HG03280 (cell line): Measurements from ENCODE around the gene PHKA1.
"Not testable (repeated sequence)": the region's sequence is repeated elsewhere in the genome, so short reads cannot be mapped to it uniquely, and the experiment has no call there.

Experiments used
- ATAC-seq: cut with Tn5 transposase; IDR thresholded peaks from one replicate; pipeline ENCODE4 v1.9.1; 2021; ENCODE audit warnings: mild to moderate bottlenecking, moderate library complexity; ENCODE audit not compliant: unreplicated experiment

PHKA1 gene

DNA sequence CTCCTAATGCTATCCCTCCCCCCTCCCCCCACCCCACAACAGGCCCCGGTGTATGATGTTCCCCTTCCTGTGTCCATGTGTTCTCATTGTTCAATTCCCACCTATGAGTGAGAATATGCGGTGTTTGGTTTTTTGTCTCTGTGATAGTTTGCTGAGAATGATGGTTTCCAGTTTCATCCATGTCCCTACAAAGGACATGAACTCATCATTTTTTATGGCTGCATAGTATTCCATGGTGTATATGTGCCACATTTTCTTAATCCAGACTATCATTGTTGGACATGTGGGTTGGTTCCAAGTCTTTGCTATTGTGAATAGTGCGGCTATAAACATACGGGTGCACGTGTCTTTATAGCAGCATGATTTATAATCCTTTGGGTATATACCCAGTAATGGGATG lies 44.6 kb downstream of the PHKA1 start:
- not testable (repeated sequence) for ATAC-seq

DNA sequence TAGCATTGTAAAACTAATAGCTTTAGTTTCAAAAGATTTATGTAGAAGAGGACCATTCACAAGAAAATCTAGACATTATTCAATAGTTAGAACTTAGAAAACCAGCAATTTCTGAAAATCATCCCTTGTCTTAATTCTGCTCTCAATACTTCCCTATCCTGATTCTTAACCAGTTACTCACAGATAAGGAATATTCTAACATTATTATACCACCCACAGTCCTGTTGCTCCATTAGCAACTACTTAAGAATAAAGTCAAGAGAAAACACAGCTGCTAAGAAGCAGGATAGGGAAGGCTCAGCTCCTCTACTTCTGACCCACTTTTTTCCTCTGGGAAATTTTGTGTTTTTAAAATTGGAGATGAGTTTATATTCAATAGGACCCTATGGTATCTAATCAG lies 47.7 kb downstream of the PHKA1 start:
- no peak for ATAC-seq

DNA sequence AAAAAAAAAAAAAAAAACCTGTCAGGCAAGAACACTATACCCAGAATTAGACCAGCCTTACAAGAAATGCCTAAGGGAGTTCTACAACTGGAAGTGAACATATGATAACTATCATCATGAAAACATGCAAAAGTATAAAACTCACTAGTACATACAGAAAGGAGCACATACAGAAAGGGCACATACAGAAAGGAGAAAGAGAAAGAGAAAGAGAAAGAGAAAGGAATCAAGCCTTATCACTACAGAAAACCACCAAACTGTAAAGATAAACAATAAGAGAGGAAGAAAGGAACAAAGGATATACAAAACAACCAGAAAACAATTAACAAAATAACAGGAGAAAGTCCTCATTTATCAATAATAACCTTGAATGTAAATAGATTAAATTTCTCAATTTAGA lies 50.4 kb downstream of the PHKA1 start:
- no peak for ATAC-seq

- no peak for ATAC-seq
Measured at GRCh38 chrX:72662020-72662747, 51.9 kb downstream of the PHKA1 start.

- no peak for ATAC-seq
Measured at GRCh38 chrX:72659723-72660122, 54.4 kb downstream of the PHKA1 start.

- ATAC-seq = no peak
Measured at GRCh38 chrX:72652082-72652481, 62.0 kb downstream of the PHKA1 start.

GRCh38 chrX:72644946-72645345 lies 69.2 kb downstream of the PHKA1 start:
- no peak for ATAC-seq

- ATAC-seq = no peak
Measured at GRCh38 chrX:72641611-72642010, 72.5 kb downstream of the PHKA1 start.

- no peak for ATAC-seq
Measured at GRCh38 chrX:72635930-72636329, 78.2 kb downstream of the PHKA1 start.

DNA sequence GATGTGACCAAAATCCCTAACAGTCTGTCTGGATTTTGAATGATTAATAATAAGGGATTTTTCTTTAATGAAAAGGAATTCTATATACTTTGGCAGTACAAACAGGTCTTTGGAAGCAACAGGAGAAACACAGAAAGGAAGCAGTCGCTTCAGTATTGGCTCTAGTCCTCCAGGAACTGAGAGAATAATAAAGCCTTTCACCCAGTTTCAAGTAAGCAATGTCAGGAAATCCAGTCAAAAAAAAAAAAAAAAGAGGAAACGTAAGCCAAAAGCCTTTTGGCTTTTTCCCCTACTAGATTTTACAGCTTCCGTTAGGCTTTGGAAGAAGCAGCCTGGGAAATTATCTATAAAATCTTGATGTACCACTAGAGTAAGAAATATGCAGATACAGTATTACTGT lies 79.8 kb downstream of the PHKA1 start:
- ATAC-seq = no peak

DNA sequence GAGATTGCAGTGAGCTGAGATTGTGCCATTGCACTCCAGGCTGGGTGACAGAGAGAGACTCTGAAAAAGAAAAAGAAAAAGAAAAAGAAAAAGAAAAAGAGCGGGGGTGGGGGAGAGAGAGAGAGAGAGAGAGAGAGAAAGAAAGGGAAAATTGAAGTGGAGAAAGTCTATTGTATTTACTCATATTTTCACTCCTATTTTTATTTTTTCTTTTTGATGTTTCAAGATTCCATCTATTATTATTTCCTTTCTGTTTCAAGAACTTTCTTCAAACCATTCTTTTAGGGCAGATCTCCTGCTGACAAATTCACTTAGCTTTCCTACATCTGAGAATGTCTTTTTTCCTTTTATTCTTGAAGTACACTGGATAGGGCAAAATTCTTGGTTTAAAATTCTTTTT lies 83.9 kb downstream of the PHKA1 start:
- ATAC-seq = no peak

GRCh38 chrX:72624194-72624593 lies 89.9 kb downstream of the PHKA1 start:
- no peak for ATAC-seq

DNA sequence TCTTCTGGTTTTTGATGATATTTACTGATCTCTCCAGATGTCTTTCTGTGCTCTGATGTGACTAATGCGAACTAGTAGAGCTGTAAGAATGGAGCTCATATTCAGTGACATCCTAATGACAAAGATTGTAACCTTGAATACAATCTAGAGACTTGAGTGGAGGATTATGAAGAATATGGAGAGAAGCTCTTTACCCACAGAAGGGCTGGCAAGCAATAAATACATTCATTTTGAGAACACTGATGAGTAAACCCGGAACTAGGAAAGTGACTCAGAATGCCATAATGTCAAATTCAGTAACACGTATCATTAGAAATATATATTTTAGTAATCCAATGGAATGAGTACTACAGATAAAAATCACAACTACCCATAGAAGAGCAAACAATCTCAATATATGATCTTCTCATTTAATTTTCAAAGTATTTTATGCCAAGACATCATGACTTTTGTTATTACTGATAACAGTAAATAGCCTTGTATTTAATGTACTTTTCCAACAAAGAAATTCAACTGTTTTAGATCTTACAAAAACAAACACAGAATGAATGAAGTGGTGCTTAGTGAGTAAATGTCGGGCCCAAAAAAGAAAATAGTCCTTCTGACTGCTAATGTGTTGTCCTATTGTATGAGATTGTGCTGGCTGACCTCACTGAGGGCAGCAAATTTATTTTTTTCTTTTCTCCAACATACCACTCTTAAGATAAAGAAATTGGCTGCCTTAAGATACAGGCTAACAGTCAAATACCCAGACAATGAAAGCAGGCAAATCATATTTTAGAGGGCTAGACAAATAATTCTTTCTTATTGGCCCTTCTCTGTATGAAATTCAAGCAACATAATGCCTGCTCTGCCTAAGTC lies 92.3 kb downstream of the PHKA1 start:
- ATAC-seq = peak; percentile 62

- ATAC-seq = no peak
Measured at GRCh38 chrX:72621163-72621562, 92.9 kb downstream of the PHKA1 start.

GRCh38 chrX:72620550-72621145 lies 93.5 kb downstream of the PHKA1 start:
- ATAC-seq = no peak

DNA sequence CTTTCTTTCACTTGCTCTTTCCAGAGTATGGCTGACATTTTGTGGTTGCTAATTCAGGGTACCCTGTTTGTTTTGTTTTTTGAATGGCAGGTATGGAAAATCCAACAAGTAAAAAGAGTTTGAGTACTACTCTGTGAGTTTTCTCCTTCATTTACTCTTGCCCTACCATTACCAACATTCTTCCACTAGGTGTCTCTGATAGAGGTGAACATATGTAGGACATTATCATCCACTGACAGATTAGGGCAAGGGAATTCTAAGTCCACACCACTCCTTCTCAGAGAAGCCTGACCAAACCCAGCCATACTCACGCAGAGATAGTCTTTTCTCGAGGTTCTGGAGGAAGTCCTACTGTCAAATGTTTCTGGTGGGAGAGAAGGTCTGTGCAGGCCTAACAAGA lies 104.8 kb downstream of the PHKA1 start:
- no peak for ATAC-seq

- no peak for ATAC-seq
Measured at GRCh38 chrX:72604705-72605104, 109.4 kb downstream of the PHKA1 start.

DNA sequence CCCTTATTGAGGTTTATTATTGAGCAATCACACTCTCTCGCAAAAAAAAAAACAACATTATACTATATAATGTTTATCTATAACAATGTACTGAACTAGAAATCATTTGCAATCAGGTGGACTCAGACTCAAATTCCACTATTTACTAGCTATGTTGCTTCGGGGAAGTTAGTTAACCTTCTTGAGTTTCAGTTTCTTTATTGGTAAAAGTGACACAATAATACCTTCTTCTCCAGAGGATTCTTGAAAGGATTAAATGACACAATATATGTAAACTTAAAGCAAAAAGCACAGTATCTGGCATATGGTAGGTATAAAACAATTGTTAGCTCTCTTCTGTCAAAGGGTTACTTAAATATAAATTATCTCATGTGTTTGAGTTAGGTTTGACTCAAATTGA lies 110.0 kb downstream of the PHKA1 start:
- no peak for ATAC-seq

- not testable (repeated sequence) for ATAC-seq
Measured at GRCh38 chrX:72591038-72591437, 123.1 kb downstream of the PHKA1 start.

- no peak for ATAC-seq
Measured at GRCh38 chrX:72584163-72584562, 129.9 kb downstream of the PHKA1 start.

- no peak for ATAC-seq
Measured at GRCh38 chrX:72576141-72576894, 137.8 kb downstream of the PHKA1 start.
